ENCODE measurements around the gene UNC13B. TPM values are rescaled to one million over a fixed set of nuclear protein-coding genes. Genes with fewer than 3 reads are reported as not detected.

Gene UNC13B
- polyA plus RNA-seq, 1 experiment, result 12.5 TPM

DNA sequence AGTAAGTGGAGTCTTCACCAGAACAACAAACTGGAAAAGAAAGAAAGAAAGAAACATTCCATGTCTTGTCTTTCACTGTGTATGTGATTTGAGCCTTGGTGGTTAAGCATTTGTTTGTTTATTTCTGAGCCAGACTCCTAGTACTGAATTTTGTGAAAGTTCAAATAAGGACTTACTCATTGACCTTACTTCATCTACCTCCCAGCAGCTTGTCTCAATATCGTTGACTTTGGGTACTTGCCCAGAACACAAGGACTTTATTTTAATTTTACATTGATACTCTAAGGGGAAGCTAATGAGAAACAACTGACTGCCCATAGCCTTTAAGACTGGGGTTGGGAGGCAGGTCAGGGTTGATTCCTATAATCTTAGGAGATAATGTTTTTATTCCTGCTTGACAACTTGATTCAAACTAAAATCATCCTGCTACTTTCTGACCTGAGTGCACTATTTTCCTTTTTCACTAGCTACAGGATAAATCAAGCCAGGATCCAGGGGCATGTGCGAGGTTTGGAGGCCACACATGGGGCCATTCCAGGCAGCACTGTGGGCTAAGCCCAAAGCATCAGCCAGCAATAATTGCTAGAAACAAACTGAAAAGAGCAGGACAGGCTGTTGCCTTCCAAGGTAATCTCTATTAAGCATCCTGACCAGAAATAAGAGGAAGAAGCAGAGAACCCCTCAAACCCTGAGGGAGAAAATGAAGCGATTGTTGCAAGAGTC is 189.2 kb downstream of the UNC13B start:
- H3K4me3 ChIP-seq (ENCODE audit: low read depth, low read length), result no peak overlapping the region
- TF ChIP-seq, protein P1, sequence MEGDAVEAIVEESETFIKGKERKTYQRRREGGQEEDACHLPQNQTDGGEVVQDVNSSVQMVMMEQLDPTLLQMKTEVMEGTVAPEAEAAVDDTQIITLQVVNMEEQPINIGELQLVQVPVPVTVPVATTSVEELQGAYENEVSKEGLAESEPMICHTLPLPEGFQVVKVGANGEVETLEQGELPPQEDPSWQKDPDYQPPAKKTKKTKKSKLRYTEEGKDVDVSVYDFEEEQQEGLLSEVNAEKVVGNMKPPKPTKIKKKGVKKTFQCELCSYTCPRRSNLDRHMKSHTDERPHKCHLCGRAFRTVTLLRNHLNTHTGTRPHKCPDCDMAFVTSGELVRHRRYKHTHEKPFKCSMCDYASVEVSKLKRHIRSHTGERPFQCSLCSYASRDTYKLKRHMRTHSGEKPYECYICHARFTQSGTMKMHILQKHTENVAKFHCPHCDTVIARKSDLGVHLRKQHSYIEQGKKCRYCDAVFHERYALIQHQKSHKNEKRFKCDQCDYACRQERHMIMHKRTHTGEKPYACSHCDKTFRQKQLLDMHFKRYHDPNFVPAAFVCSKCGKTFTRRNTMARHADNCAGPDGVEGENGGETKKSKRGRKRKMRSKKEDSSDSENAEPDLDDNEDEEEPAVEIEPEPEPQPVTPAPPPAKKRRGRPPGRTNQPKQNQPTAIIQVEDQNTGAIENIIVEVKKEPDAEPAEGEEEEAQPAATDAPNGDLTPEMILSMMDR (IDR thresholded peaks at IDR 0.05; ENCODE audit: low read depth, low read length), result no peak
- peak; percentile 78 for DNase-seq (ENCODE audit: low read depth, low spot score)
- H3K9me3 ChIP-seq (ENCODE audit: control insufficient read depth, insufficient read depth, low read length), result no peaks in the 10 kb centered on the region
- no peaks in the 10 kb centered on the region for H3K27me3 ChIP-seq (ENCODE audit: control insufficient read depth, insufficient read depth, low read length)
- H3K27ac ChIP-seq (ENCODE audit: low read depth, low read length), result no peak overlapping the region
- POLR2A ChIA-PET, result interaction anchor here (0.6 kb wide), 1 partner anchor 279 kb away, joined by 3 read pairs; the partner anchor contains the start of gene VCP
- CTCF ChIA-PET, result interaction anchor here (0.9 to 1.0 kb wide), 2 partner anchors 83 to 92 kb away, joined by 3 read pairs; no protein-coding TSS in a partner anchor

DNA sequence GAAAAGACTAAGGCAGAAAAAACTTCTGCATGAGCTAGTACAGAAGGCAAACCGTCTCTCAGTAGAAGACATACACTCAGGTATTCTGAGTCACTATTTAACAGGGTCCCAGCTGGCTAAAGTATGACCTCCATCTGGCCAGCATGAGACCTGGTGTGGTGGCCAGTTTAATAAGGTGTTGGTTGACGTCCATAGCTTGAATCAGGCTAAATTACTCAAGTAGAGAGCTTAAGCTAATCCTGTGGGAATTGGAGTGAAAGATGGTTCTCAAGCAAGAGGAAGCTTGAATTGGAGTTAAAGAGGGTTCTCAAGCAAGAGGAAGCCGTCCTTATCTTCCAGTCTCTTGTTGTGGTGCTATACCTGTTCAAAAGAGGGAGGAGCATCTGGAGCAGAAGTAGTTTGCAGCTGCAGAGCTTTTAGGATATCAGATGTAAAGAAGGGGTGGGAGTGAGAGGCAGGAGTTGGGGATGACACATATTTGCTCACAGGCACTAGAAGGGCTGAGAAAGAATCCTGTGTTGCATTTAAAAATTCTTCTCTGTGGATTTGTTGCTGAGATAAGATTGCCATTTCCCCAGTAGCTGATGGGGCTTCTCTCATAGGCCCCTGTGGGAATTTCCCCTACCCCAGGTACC is 192.0 kb downstream of the UNC13B start:
- Histone ChIP-seq H3K4me3 (ENCODE audit: low read depth, low read length) (no peak overlapping the region), H3K27ac (ENCODE audit: low read depth, low read length) (no peak overlapping the region), H3K9me3 (ENCODE audit: control insufficient read depth, insufficient read depth, low read length) (no peaks in the 10 kb centered on the region), H3K27me3 (ENCODE audit: control insufficient read depth, insufficient read depth, low read length) (no peaks in the 10 kb centered on the region)
- DNase-seq (ENCODE audit: low read depth, low spot score), result no peak
- TF ChIP-seq, protein P1 (IDR thresholded peaks at IDR 0.05; ENCODE audit: low read depth, low read length), result no peak
- ChIA-PET POLR2A (no interaction called here), CTCF (interaction anchor here (0.6 to 1.8 kb wide), 5 partner anchors 13 to 250 kb away, joined by 3 to 5 read pairs (median 3); partner anchors contain the start of gene RUSC2)

DNA sequence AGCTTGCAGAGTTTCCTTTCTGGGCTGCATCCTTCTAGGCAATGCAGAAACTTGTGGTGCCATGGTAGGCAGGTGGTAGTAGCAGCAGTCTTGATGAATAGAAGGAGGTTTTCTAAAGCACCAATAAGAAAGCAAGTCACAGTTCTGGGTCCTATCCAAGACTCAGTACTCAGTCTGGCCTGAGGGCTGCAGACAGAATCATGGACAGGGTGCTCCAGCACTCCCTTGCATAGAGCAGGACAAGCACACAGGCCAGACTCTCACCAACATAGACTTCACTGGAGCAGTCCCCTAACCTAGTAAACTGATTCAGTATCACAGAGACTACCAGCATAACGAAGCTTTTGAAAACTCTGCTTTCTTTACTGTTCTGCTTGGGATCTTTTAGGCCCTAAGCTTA is 194.1 kb downstream of the UNC13B start:
- H3K27ac ChIP-seq (ENCODE audit: low read depth, low read length), result no peak overlapping the region
- H3K4me3 ChIP-seq (ENCODE audit: low read depth, low read length), result no peak overlapping the region
- TF ChIP-seq, protein P1 (IDR thresholded peaks at IDR 0.05; ENCODE audit: low read depth, low read length), result no peak
- ChIA-PET POLR2A (no interaction called here), CTCF (interaction anchor here (0.6 kb wide), 1 partner anchor 621 kb away, joined by 3 read pairs; no protein-coding TSS in a partner anchor)
- DNase-seq (ENCODE audit: low read depth, low spot score), result no peak
- H3K9me3 ChIP-seq (ENCODE audit: control insufficient read depth, insufficient read depth, low read length), result no peaks in the 10 kb centered on the region
- no peaks in the 10 kb centered on the region for H3K27me3 ChIP-seq (ENCODE audit: control insufficient read depth, insufficient read depth, low read length)

DNA sequence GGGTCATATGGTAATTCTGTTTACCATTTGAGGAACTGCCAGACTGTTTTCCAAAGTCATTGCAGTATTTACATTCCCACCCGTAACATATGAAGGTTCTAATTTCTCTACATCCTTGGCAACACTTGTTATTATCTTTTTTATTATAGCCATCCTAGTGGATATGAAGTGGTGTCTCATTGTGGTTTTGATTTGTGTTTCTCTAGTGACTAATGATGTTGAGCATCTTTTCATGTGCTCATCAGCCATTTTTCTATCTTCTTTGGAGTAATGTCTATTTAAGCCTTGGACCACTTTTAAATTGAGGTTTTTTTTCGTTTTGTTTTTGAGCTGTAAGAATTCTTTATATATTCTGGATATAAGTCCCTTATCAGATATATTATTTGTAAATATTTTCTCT is 195.3 kb downstream of the UNC13B start:
- H3K4me3 ChIP-seq (ENCODE audit: low read depth, low read length), result no peak overlapping the region
- DNase-seq (ENCODE audit: low read depth, low spot score), result no peak
- CTCF ChIA-PET, result no interaction called here
- H3K27ac ChIP-seq (ENCODE audit: low read depth, low read length), result no peak overlapping the region
- POLR2A ChIA-PET, result no interaction called here
- H3K27me3 ChIP-seq (ENCODE audit: control insufficient read depth, insufficient read depth, low read length), result no peaks in the 10 kb centered on the region
- no peaks in the 10 kb centered on the region for H3K9me3 ChIP-seq (ENCODE audit: control insufficient read depth, insufficient read depth, low read length)
- TF ChIP-seq, protein P1 (IDR thresholded peaks at IDR 0.05; ENCODE audit: low read depth, low read length), result no peak

DNA sequence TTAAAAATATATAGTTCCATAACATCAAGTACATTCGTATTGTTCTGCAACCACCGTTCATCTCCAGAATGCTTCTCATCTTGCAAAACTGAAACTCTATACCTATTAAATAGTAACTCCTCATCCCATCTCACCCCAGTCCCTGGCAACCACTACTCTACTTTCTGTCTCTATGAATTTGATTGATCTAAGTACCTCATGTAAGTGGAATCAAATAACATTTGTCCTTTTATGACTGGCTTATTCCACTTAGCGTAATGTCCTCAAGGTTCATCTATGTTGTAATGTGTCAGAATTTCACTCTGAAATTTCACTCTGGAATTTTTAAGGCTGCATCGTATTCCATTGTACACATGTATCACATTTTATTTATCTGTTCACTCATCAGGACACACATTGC is 196.0 kb downstream of the UNC13B start:
- no peak overlapping the region for H3K4me3 ChIP-seq (ENCODE audit: low read depth, low read length)
- H3K27me3 ChIP-seq (ENCODE audit: control insufficient read depth, insufficient read depth, low read length), result no peaks in the 10 kb centered on the region
- POLR2A ChIA-PET, result no interaction called here
- CTCF ChIA-PET, result interaction anchor here (0.7 kb wide), 3 partner anchors 276 to 399 kb away, joined by 3 to 5 read pairs (median 5); no protein-coding TSS in a partner anchor
- no peak for DNase-seq (ENCODE audit: low read depth, low spot score)
- H3K9me3 ChIP-seq (ENCODE audit: control insufficient read depth, insufficient read depth, low read length), result no peaks in the 10 kb centered on the region
- no peak overlapping the region for H3K27ac ChIP-seq (ENCODE audit: low read depth, low read length)
- TF ChIP-seq, protein P1 (IDR thresholded peaks at IDR 0.05; ENCODE audit: low read depth, low read length), result no peak

Data from AG04450 (cell line).